OCI-LY7 (cell line): ENCODE measurements around the gene MTERF4. TPM values are rescaled to one million over a fixed set of nuclear protein-coding genes. Genes with fewer than 3 reads are reported as not detected.
A peak's percentile ranks its signal among the peaks of the same experiment; 100 is the strongest.

Source experiments
- BruUV-seq: library from RNA; stranded (reverse); fragments of 400-500 nt; replicated peaks from 2 replicates; lab custom pipeline; 2021; lab: Mats Ljungman, UMichigan
- CTCF ChIA-PET: fragments of 300-600 bp; sonication (Branson Sonifier 250); formaldehyde crosslinking; loops from one replicate; lab custom pipeline; 2022; ENCODE audit warnings: antibody characterized with exemption; ENCODE audit not compliant: unreplicated experiment; lab: Charles Lee
- POLR2A ChIA-PET: fragments of 300-600 bp; sonication (Branson Sonifier 250); formaldehyde crosslinking; loops from one replicate; lab custom pipeline; 2022; ENCODE audit warnings: antibody characterized with exemption; lab: Charles Lee
- DNase-seq: peaks from one replicate; pipeline ENCODE4 v3.0.0-alpha.2; 2015; ENCODE audit warnings: low spot score
- H2AFZ ChIP-seq: fragments of 200-600 bp; sonication (generic), shearing (Covaris generic); 2 replicates; pipeline ENCODE4 v1.6.1; 2014; ENCODE audit warnings: mild to moderate bottlenecking, antibody characterized with exemption, low read length, moderate library complexity
- H3K27ac ChIP-seq: fragments of 200-600 bp; sonication (generic); 2 replicates; pipeline ENCODE4 v1.5.1; 2014; ENCODE audit warnings: mixed run types, low read depth, mild to moderate bottlenecking, moderate library complexity, low read length, inconsistent platforms; ENCODE audit not compliant: poor library complexity, severe bottlenecking
- H3K36me3 ChIP-seq: fragments of 200-600 bp; sonication (generic); 2 replicates; pipeline ENCODE4 v1.6.1; 2014; ENCODE audit warnings: mild to moderate bottlenecking, antibody characterized with exemption, low read length, moderate library complexity, mixed read lengths; ENCODE audit not compliant: insufficient read depth
- H3K4me1 ChIP-seq: fragments of 200-600 bp; sonication (generic); 2 replicates; pipeline ENCODE4 v1.5.1; 2014; ENCODE audit warnings: mild to moderate bottlenecking, low read length; ENCODE audit not compliant: insufficient read depth, poor library complexity, severe bottlenecking
- H3K4me2 ChIP-seq: fragments of 200-600 bp; sonication (generic); 2 replicates; pipeline ENCODE4 v1.6.1; 2014; ENCODE audit warnings: mild to moderate bottlenecking, low read length
- H3K4me3 ChIP-seq: fragments of 200-600 bp; sonication (generic); 2 replicates; pipeline ENCODE4 v1.5.1; 2014; ENCODE audit warnings: mild to moderate bottlenecking, low read depth, low read length; ENCODE audit not compliant: poor library complexity, severe bottlenecking
- H3K79me2 ChIP-seq: fragments of 200-600 bp; sonication (generic); 2 replicates; pipeline ENCODE4 v1.6.1; 2016; ENCODE audit warnings: low read depth, mild to moderate bottlenecking, low read length, moderate library complexity, mixed read lengths; ENCODE audit not compliant: insufficient read depth
- H3K9me2 ChIP-seq: fragments of 200-600 bp; sonication (generic); 2 replicates; pipeline ENCODE4 v1.6.1; 2016; ENCODE audit warnings: mild to moderate bottlenecking, low read length, mixed read lengths; ENCODE audit not compliant: insufficient read depth
- H3K9me3 ChIP-seq: fragments of 200-600 bp; sonication (generic); 2 replicates; pipeline ENCODE4 v1.6.1; 2014; ENCODE audit warnings: mild to moderate bottlenecking, mixed run types, low read length, mixed read lengths
- H4K20me1 ChIP-seq: fragments of 200-600 bp; sonication (generic); 2 replicates; pipeline ENCODE4 v1.6.1; 2014; ENCODE audit warnings: mild to moderate bottlenecking, antibody characterized with exemption, low read length, moderate library complexity, mixed read lengths; ENCODE audit not compliant: insufficient read depth
- CTCF ChIP-seq: fragments of 200-600 bp; sonication (generic); conservative IDR thresholded peaks from 2 replicates; pipeline ENCODE4 v1.5.1; 2014; ENCODE audit warnings: mild to moderate bottlenecking, antibody characterized with exemption, low read length, moderate library complexity, mixed read lengths
- EZH2phosphoT487 ChIP-seq: fragments of 200-600 bp; sonication (generic); IDR thresholded peaks from 2 replicates; pipeline ENCODE4 v1.6.1; 2018; ENCODE audit warnings: low read depth, borderline replicate concordance, mild to moderate bottlenecking, mixed run types, antibody characterized with exemption, low read length, moderate library complexity, mixed read lengths
- intact Hi-C: fragments of 100-400 bp; cut with micrococcal nuclease; formaldehyde crosslinking; loops from one replicate; pipeline ENCODE4 v1.10.0; 2022; ENCODE audit not compliant: unreplicated experiment
- total RNA-seq, 2 experiments: library from RNA; depleted of rRNA in 1 of 2; stranded (reverse); fragments of >200 nt in 1 of 2; shearing (Covaris generic) in 1 of 2; gene quantifications; 2 replicates each; pipeline ENCODE4 v1.2.3, GENCODE V29; 2014 to 2022

MTERF4 gene
- total RNA-seq, 2 experiments from 2014 or later: 48.2 to 58.9 TPM

- Histone ChIP-seq H2AFZ (peak within 1 kb of the TSS; percentile 86), H3K4me1 (peaks cover 37% of the 10 kb centered on the region), H3K36me3 (peaks cover 16% of the 10 kb centered on the region), H3K9me3 (no peaks in the 10 kb centered on the region), H4K20me1 (peaks cover 16% of the 10 kb centered on the region), H3K4me3 (peak within 1 kb of the TSS; percentile 94), H3K9me2 (no peaks in the 10 kb centered on the region), H3K27ac (peak within 1 kb of the TSS; percentile 35), H3K4me2 (peak within 1 kb of the TSS; percentile 95), H3K79me2 (peaks cover 40% of the 10 kb centered on the region; the same call in 1 of the 2 replicates)
- peak; percentile 96 for DNase-seq
- ChIA-PET CTCF (no interaction called here), POLR2A (interaction anchor here (1.0 kb wide), 1 partner anchor 48 kb away, joined by 4 read pairs; no protein-coding TSS in a partner anchor)
- no TSS peak for BruUV-seq
- TF ChIP-seq CTCF: no peak
- TF ChIP-seq EZH2phosphoT487: no peak
- intact Hi-C loops: loop anchor here (10.0 kb wide), 1 partner anchor 736 kb away; no protein-coding TSS in a partner anchor
These were observed 47.0 kb upstream of the MTERF4 start, which contains the start of gene PASK for GRCh38 chr2:241148891-241149674. PASK (minus strand) TSS chr2:241149472; CDS start chr2:241143032, 6,440 bp downstream.

GRCh38 chr2:241148239-241148638 is 46.2 kb upstream of the MTERF4 start:
- POLR2A ChIA-PET: no interaction called here
- intact Hi-C loops: loop anchor here (10.0 kb wide), 1 partner anchor 737 kb away; no protein-coding TSS in a partner anchor
- CTCF ChIA-PET: no interaction called here
- Histone ChIP-seq H3K4me3 (peak overlapping the region; percentile 94), H3K4me2 (peak overlapping the region; percentile 83), H3K36me3 (peaks cover 16% of the 10 kb centered on the region), H3K9me2 (no peaks in the 10 kb centered on the region), H3K9me3 (no peaks in the 10 kb centered on the region), H3K4me1 (peaks cover 37% of the 10 kb centered on the region), H2AFZ (no peak overlapping the region), H3K79me2 (peaks cover 40% of the 10 kb centered on the region; the same call in 1 of the 2 replicates), H4K20me1 (peaks cover 16% of the 10 kb centered on the region), H3K27ac (no peak overlapping the region)
- BruUV-seq: TSS peak; percentile 61
- peak; percentile 46 for DNase-seq
- TF ChIP-seq EZH2phosphoT487 (no peak), CTCF (no peak)
